Prostate gland (tissue), 2 donors: ENCODE data around the gene CARD14. TPM values are rescaled to one million over a fixed set of nuclear protein-coding genes. Genes with fewer than 3 reads are reported as not detected.

ENCODE experiments used
- DNase-seq: peaks from one replicate; pipeline ENCODE4 v3.0.0-alpha.2; 2019; ENCODE audit warnings: low spot score
- H3K27ac ChIP-seq, 2 donors: fragments of 200-600 bp; sonication (generic); 2 replicates each; pipeline ENCODE4 v1.5.1; 2017 to 2019
- H3K27me3 ChIP-seq: fragments of 200-600 bp; sonication (generic); replicated peaks from 2 replicates; pipeline ENCODE4 v1.5.1; 2019; ENCODE audit not compliant: insufficient read depth
- H3K36me3 ChIP-seq, 2 donors: fragments of 200-600 bp; sonication (generic); 1 replicate in 1 of 2; 2 replicates in 1 of 2; pipeline versions ENCODE4 v1.5.1 to v1.8.1; 2017 to 2019
- H3K4me1 ChIP-seq: fragments of 200-600 bp; sonication (generic); replicated peaks from 2 replicates; pipeline ENCODE4 v1.5.1; 2019
- H3K4me3 ChIP-seq, 2 donors: fragments of 200-600 bp; sonication (generic); 2 replicates each; pipeline ENCODE4 v1.5.1; 2017 to 2019
- H3K9me3 ChIP-seq: fragments of 200-600 bp; sonication (generic); 2 replicates; pipeline ENCODE4 v1.5.1; 2017
- POLR2A ChIP-seq: fragments of 450-650 bp; IDR thresholded peaks from one replicate; pipeline ENCODE4 v1.6.1; 2016; ENCODE audit warnings: antibody characterized with exemption, mild to moderate bottlenecking
- POLR2AphosphoS5 ChIP-seq: sonication (generic); formaldehyde crosslinking; IDR thresholded peaks from one replicate; pipeline ENCODE4 v1.6.1; 2017; ENCODE audit warnings: antibody characterized with exemption
- WGBS: methylation state at CpG from one replicate; pipeline ENCODE4 v1.1.5; 2018; 5-methylcytosine and 5-hydroxymethylcytosine counted together
- intact Hi-C: fragments of 100-400 bp; cut with DNase I; formaldehyde crosslinking; loops from one replicate; pipeline ENCODE4 v1.14.2; 2022
- total RNA-seq, 2 donors: library from RNA; depleted of rRNA; stranded (reverse); fragments of >200 nt; gene quantifications; one replicate each; pipeline ENCODE4 v1.1.0, GENCODE V29; 2016
- TF ChIP-seq, protein P1 (sequence below), 4 experiments: fragments of 200-600 bp in 2 of 4; fragments of 450-650 bp in 2 of 4; sonication (generic) in 2 of 4; IDR thresholded peaks; 1 replicate in 3 of 4; 2 replicates in 1 of 4; pipeline ENCODE4 v1.5.1; 2016 to 2019; ENCODE audit warnings: antibody characterized with exemption in 4 of 4, mild to moderate bottlenecking in 2 of 4, moderate library complexity in 2 of 4

CARD14 gene
- total RNA-seq, 2 donors from 2014 or later = 10.2 to 27.3 TPM

DNA sequence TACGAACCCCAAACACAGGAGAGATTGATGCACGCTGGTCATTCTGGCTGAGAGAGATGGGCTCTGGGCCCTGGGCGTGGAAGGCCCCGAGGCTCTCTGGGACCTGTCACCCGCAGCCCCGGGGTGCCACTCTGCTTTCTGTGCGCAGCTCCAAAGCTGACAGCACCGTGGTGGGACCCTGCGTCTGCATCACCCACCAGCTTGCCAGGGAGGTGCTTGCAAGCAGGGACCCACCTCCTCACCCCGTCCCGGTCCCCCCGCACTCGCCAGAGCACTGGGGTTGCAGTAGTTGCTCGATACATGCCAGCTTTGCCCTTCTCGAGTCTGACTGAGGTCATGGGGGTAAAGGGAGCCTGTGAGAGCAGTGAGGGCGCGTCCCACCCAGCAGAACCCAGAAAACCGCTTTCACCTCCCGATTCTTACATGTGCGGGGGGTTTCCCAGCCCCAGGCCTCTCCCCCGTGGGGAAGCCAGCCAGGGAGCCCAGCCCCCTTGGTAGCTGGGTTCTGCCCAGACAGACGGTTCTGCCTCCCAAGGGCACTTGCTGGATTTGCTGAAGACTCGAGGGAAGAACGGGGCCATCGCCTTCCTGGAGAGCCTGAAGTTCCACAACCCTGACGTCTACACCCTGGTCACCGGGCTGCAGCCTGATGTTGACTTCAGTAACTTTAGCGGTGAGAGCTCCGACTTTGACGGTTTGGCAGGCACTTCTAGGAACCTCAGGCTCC is 12.5 kb downstream of the CARD14 start:
- H3K27me3 ChIP-seq = no peaks in the 10 kb centered on the region
- no peak overlapping the region for H3K4me3 ChIP-seq
- H3K36me3 ChIP-seq = no peaks in the 10 kb centered on the region
- no peak for DNase-seq
- 90% methylated on average over 30 of the region's 30 CpGs for WGBS
- TF ChIP-seq, protein P1, sequence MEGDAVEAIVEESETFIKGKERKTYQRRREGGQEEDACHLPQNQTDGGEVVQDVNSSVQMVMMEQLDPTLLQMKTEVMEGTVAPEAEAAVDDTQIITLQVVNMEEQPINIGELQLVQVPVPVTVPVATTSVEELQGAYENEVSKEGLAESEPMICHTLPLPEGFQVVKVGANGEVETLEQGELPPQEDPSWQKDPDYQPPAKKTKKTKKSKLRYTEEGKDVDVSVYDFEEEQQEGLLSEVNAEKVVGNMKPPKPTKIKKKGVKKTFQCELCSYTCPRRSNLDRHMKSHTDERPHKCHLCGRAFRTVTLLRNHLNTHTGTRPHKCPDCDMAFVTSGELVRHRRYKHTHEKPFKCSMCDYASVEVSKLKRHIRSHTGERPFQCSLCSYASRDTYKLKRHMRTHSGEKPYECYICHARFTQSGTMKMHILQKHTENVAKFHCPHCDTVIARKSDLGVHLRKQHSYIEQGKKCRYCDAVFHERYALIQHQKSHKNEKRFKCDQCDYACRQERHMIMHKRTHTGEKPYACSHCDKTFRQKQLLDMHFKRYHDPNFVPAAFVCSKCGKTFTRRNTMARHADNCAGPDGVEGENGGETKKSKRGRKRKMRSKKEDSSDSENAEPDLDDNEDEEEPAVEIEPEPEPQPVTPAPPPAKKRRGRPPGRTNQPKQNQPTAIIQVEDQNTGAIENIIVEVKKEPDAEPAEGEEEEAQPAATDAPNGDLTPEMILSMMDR (IDR thresholded peaks at IDR 0.05) = no peak
- TF ChIP-seq POLR2A = no peak
- no peak for TF ChIP-seq POLR2AphosphoS5
- H3K27ac ChIP-seq = no peak overlapping the region
- intact Hi-C loops = no loop called here
- no peaks in the 10 kb centered on the region for H3K4me1 ChIP-seq
- no peaks in the 10 kb centered on the region for H3K9me3 ChIP-seq

DNA sequence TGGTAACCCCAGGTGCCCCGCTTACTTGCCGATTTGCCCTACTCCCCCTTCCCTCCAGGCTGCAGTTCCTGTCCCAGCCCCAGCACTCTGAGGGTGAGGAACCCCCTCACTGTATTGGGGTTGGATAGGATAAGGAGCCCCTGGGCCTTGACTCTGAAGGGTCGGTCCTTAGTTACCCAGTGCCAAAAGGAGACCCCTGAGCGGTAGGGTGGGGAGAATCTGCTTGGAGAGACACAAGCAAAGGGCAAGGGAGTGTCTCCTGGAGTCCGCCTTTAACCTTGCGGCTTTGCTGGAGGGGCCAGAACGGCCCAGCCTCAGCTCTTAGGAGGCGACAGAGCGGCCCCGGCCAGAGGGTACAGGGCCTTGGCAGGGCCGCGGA is 13.0 kb downstream of the CARD14 start:
- H3K4me1 ChIP-seq = peaks cover 1% of the 10 kb centered on the region
- no peaks in the 10 kb centered on the region for H3K36me3 ChIP-seq
- no peaks in the 10 kb centered on the region for H3K27me3 ChIP-seq
- H3K27ac ChIP-seq = no peak overlapping the region
- no peak for DNase-seq
- H3K9me3 ChIP-seq = no peaks in the 10 kb centered on the region
- intact Hi-C loops = no loop called here
- TF ChIP-seq POLR2AphosphoS5 = no peak
- TF ChIP-seq POLR2A = no peak
- TF ChIP-seq, protein P1 (IDR thresholded peaks at IDR 0.05) = no peak
- no peak overlapping the region for H3K4me3 ChIP-seq
- WGBS = 93% methylated on average over 12 of the region's 12 CpGs

DNA sequence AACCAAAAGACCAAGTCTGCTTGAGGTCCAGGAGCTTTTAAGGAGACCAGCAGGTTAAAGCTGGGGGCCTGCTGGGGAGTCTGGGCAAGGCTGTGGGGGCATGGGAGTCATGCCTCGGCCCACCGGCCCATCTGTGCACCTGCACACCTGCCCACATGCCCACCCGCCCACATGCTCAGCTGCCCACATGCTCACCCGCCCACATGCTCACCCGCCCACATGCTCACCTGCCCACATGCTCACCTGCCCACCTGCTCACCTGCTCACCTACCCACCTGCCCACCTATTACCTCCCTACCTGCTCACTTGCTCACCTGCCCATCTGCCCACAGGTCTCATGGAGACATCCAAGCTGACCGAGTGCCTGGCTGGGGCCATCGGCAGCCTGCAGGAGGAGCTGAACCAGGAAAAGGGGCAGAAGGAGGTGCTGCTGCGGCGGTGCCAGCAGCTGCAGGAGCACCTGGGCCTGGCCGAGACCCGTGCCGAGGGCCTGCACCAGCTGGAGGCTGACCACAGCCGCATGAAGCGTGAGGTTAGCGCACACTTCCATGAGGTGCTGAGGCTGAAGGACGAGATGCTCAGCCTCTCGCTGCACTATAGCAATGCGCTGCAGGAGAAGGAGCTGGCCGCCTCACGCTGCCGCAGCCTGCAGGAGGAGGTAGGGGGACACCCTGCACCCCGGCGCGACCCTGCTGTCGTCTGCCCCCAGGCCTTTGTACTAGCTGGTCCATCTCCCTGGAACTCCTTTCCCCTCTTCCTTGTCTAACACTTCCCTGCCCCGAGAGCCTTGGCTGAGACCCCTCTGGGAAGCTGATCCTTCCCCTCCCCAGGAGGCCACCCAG is 14.0 kb downstream of the CARD14 start:
- TF ChIP-seq, protein P1 (IDR thresholded peaks at IDR 0.05) = no peak
- TF ChIP-seq POLR2AphosphoS5 (no peak), POLR2A (no peak)
- WGBS = 80% methylated on average over 26 of the region's 26 CpGs
- H3K27ac ChIP-seq = no peak overlapping the region
- no peaks in the 10 kb centered on the region for H3K27me3 ChIP-seq
- H3K4me3 ChIP-seq = no peak overlapping the region
- intact Hi-C loops = no loop called here
- DNase-seq = no peak
- peaks cover 4% of the 10 kb centered on the region for H3K4me1 ChIP-seq
- no peaks in the 10 kb centered on the region for H3K36me3 ChIP-seq
- no peaks in the 10 kb centered on the region for H3K9me3 ChIP-seq

DNA sequence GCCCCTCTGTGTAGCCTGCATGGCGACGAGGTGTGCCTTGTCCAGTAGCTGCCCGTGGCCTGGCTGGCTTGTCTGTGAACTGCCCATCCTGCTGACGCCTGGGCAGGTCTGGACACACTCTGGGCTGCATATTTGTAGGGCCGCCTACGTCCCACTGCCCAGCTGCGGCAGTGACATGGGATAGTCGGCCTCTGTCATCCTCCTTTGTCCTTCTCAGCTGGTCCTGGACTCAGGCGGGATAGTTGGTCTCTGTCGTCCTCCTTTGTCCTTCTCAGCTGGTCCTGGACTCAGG is 14.5 kb downstream of the CARD14 start:
- no peak for DNase-seq
- Histone ChIP-seq H3K4me3 (no peak overlapping the region), H3K27ac (no peak overlapping the region), H3K9me3 (no peaks in the 10 kb centered on the region), H3K36me3 (no peaks in the 10 kb centered on the region), H3K27me3 (no peaks in the 10 kb centered on the region), H3K4me1 (peaks cover 4% of the 10 kb centered on the region)
- TF ChIP-seq POLR2AphosphoS5 = no peak
- no peak for TF ChIP-seq POLR2A
- TF ChIP-seq, protein P1 (IDR thresholded peaks at IDR 0.05) = no peak
- WGBS = 83% methylated on average over 10 of the region's 10 CpGs
- intact Hi-C loops = no loop called here
